Smooth muscle cell (in vitro differentiated cells): Measurements from ENCODE around the gene STEEP1. TPM values are rescaled to one million over a fixed set of nuclear protein-coding genes. Genes with fewer than 3 reads are reported as not detected.

ENCODE experiments used
- DNase-seq: peaks from one replicate; lab custom pipeline; 2025; ENCODE audit not compliant: unreplicated experiment; lab: John Stamatoyannopoulos, UW
- H2AFZ ChIP-seq: fragments of 200-600 bp; sonication (generic); 2 replicates; pipeline ENCODE4 v1.6.0; 2016; ENCODE audit warnings: antibody characterized with exemption, low read depth, mild to moderate bottlenecking
- H3F3A ChIP-seq: fragments of 200-600 bp; sonication (generic); 2 replicates; pipeline ENCODE4 v1.6.0; 2017; ENCODE audit warnings: antibody characterized with exemption, low read depth
- H3K27ac ChIP-seq: fragments of 200-600 bp; sonication (generic); 2 replicates; pipeline ENCODE4 v1.5.1; 2016; ENCODE audit warnings: low read depth, mild to moderate bottlenecking
- H3K27me3 ChIP-seq: fragments of 200-600 bp; sonication (generic); 2 replicates; pipeline ENCODE4 v1.6.1; 2016; ENCODE audit warnings: low read depth, mild to moderate bottlenecking
- H3K36me3 ChIP-seq: fragments of 200-600 bp; sonication (generic); 2 replicates; pipeline ENCODE4 v1.5.1; 2016; ENCODE audit warnings: low read depth
- H3K4me1 ChIP-seq: fragments of 200-600 bp; sonication (generic); 2 replicates; pipeline ENCODE4 v1.5.1; 2016; ENCODE audit warnings: low read depth
- H3K4me2 ChIP-seq: fragments of 200-600 bp; sonication (generic); 2 replicates; pipeline ENCODE4 v1.6.0; 2016; ENCODE audit warnings: mild to moderate bottlenecking
- H3K4me3 ChIP-seq: fragments of 200-600 bp; sonication (generic); 2 replicates; pipeline ENCODE4 v1.5.1; 2016; ENCODE audit warnings: mild to moderate bottlenecking
- H3K79me2 ChIP-seq: fragments of 200-600 bp; sonication (generic); 2 replicates; pipeline ENCODE4 v1.6.0; 2016; ENCODE audit warnings: low read depth, mild to moderate bottlenecking
- H3K9ac ChIP-seq: fragments of 200-600 bp; sonication (generic); 2 replicates; pipeline ENCODE4 v1.6.0; 2016; ENCODE audit warnings: low read depth
- H3K9me3 ChIP-seq: fragments of 200-600 bp; sonication (generic); replicated peaks from 2 replicates; pipeline ENCODE4 v1.5.1; 2016; ENCODE audit warnings: low read depth
- H4K20me1 ChIP-seq: fragments of 200-600 bp; sonication (generic); 2 replicates; pipeline ENCODE4 v1.6.0; 2016; ENCODE audit warnings: low read depth
- WGBS: methylation state at CpG from one replicate; pipeline ENCODE4 v1.1.7; 2016; ENCODE audit warnings: low lambda C conversion rate; 5-methylcytosine and 5-hydroxymethylcytosine counted together
- polyA plus RNA-seq: library from polyadenylated mRNA; unstranded; fragments of >200 nt; fragmentation: Nextera tagmentation; extraction: Ambion mirVana; gene quantifications from 2 replicates; pipeline ENCODE4 v1.2.1, GENCODE V29; 2016
- total RNA-seq: library from RNA; depleted of rRNA; stranded (reverse); fragments of >200 nt; gene quantifications from 2 replicates; pipeline ENCODE4 v1.2.3, GENCODE V29; 2014
- TF ChIP-seq, protein P1 (sequence below): fragments of 200-600 bp; sonication (generic); IDR thresholded peaks from 2 replicates; pipeline ENCODE4 v1.5.1; 2017; ENCODE audit warnings: borderline replicate concordance, mild to moderate bottlenecking, antibody characterized with exemption; ENCODE audit not compliant: insufficient read depth, poor library complexity, severe bottlenecking

The STEEP1 gene
- total and polyA plus RNA-seq, 2 experiments from 2014 or later: 9.8 to 20.6 TPM

DNA sequence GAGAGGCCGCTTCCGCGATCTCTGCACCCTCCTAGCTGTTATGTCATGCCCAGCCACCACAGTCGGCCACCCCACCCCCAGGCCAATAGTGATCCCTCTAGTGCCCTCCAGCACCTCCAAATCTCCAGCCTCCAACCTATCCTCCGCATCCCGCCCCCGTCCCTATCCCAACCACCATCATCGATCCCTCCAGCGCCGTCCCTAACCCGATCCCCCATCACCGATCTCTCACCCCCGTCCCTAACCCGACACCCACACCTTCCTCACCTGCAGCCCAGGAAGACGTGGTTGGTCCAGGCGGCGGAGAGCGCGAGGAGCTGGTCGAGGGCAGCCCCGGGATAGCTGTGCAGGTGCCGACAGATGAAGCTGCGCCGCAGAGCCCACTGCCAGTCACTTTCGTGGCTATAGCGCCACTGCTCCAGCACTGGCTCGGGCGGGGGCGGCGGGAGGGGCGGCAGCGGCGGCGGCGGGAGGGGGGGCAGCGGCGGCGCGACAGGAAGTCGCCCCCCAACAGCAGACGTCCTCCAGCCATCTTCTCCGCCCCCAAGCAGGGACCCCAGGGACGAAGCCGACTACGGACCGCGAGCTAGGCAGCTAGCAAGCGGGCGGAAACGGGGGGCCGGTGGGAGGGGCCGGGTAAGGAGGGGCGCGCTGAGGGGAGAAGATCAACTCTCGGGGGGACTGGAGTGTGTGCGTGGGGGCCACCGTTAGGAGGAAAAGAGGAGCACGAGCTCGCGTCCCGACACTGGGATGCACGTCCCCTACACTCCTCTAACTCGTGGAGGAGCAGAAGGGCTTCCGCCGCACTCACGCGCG lies 40.5 kb upstream of the STEEP1 start:
- H2AFZ ChIP-seq: peak overlapping the region; percentile 84
- H3K27me3 ChIP-seq: no peaks in the 10 kb centered on the region
- DNase-seq: peak; percentile 38
- peaks cover 14% of the 10 kb centered on the region for H4K20me1 ChIP-seq
- no peaks in the 10 kb centered on the region for H3K4me1 ChIP-seq
- TF ChIP-seq, protein P1, sequence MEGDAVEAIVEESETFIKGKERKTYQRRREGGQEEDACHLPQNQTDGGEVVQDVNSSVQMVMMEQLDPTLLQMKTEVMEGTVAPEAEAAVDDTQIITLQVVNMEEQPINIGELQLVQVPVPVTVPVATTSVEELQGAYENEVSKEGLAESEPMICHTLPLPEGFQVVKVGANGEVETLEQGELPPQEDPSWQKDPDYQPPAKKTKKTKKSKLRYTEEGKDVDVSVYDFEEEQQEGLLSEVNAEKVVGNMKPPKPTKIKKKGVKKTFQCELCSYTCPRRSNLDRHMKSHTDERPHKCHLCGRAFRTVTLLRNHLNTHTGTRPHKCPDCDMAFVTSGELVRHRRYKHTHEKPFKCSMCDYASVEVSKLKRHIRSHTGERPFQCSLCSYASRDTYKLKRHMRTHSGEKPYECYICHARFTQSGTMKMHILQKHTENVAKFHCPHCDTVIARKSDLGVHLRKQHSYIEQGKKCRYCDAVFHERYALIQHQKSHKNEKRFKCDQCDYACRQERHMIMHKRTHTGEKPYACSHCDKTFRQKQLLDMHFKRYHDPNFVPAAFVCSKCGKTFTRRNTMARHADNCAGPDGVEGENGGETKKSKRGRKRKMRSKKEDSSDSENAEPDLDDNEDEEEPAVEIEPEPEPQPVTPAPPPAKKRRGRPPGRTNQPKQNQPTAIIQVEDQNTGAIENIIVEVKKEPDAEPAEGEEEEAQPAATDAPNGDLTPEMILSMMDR: no peak
- no peaks in the 10 kb centered on the region for H3F3A ChIP-seq
- H3K4me2 ChIP-seq: peak overlapping the region; percentile 90
- H3K79me2 ChIP-seq: peaks cover 22% of the 10 kb centered on the region
- no peaks in the 10 kb centered on the region for H3K9me3 ChIP-seq
- peak overlapping the region; percentile 80 for H3K27ac ChIP-seq
- H3K36me3 ChIP-seq: no peaks in the 10 kb centered on the region
- H3K4me3 ChIP-seq: peak overlapping the region; percentile 62
- 54% methylated on average over 50 of the region's 68 CpGs for WGBS
- peak overlapping the region; percentile 74 for H3K9ac ChIP-seq

DNA sequence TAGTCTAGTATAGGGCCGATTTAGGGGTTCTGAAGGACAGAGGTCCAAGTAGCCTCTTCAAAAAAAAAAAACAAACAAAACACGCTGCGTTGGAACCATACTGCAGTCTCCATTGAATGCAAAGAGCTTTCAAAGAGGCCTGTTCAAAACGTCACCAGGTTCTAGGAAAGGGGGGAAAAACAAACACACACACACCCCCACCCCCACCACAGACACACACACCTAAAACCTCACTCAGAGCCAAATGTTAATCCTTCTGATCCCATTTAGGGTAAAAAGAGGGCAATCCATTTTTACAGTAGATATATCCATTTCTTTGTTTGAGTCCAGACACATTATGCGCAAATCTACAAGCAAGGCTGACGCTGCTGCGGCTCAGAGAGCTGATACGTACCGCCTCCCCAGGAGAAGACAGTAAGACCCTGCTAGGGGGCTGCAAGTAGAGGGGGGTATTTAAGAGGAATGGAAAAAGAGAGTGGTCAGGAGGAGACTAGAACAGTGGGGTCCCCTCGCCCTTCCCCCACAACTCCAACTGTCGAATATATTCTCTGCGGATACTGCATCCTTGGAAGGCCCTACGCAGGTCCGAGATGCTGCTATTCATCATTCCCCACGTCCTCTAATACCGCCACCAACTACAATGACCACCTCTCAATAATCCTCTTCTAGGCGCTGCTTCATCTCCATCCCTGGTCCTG lies 39.7 kb upstream of the STEEP1 start:
- TF ChIP-seq, protein P1: no peak
- Histone ChIP-seq H3K36me3 (no peaks in the 10 kb centered on the region), H3K27ac (no peak overlapping the region), H4K20me1 (peaks cover 14% of the 10 kb centered on the region), H3K27me3 (no peaks in the 10 kb centered on the region), H3K9me3 (no peaks in the 10 kb centered on the region), H3F3A (no peaks in the 10 kb centered on the region), H3K4me1 (no peaks in the 10 kb centered on the region), H3K4me3 (peak overlapping the region; percentile 62), H3K4me2 (peak overlapping the region; percentile 90), H3K9ac (peak overlapping the region; percentile 74), H2AFZ (no peak overlapping the region), H3K79me2 (peaks cover 27% of the 10 kb centered on the region)
- DNase-seq: no peak
- WGBS: 52% methylated on average over 17 of the region's 17 CpGs

DNA sequence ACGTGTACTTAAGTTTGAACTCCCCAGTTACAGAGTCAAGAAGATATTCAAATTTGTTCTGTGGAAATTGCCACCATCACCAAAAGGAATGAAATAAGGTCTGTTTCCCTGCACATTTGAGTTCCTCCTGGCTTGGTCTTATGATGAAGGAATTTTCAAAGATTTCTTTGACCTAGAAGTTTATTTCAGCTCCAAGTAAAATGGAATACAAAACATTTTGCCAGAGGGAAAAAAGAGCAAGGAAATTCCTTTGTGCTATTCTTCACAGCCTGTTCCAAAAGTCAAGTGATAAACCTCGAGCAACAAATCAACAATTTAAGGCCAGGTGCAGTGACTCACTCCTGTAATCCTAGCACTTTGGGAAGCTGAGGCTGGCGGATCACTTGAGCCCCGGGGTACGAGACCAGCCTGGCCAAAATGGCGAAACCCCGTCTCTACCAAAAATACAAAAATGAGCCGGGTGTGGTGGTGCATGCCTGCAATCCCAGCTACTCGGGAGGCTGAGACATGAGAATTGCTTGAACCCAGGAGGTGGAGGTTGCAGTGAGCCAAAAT lies 37.6 kb upstream of the STEEP1 start:
- H3K9ac ChIP-seq: no peak overlapping the region
- H3K9me3 ChIP-seq: no peaks in the 10 kb centered on the region
- peaks cover 14% of the 10 kb centered on the region for H4K20me1 ChIP-seq
- no peak overlapping the region for H3K4me3 ChIP-seq
- peaks cover 31% of the 10 kb centered on the region for H3K79me2 ChIP-seq
- no peaks in the 10 kb centered on the region for H3K36me3 ChIP-seq
- no peak for DNase-seq
- TF ChIP-seq, protein P1: no peak
- H3F3A ChIP-seq: no peaks in the 10 kb centered on the region
- H3K27ac ChIP-seq: no peak overlapping the region
- no peaks in the 10 kb centered on the region for H3K27me3 ChIP-seq
- WGBS: 70% methylated on average over 9 of the region's 9 CpGs
- H2AFZ ChIP-seq: no peak overlapping the region
- no peaks in the 10 kb centered on the region for H3K4me1 ChIP-seq
- no peak overlapping the region for H3K4me2 ChIP-seq
